Stimulated activated memory B cell treated with anti-CD40 and anti-IgM and Interleukin-4, amounts not matched to agents 10 μg/mL and 1 μg/mL and 100 μg/mL, for 72 hours (primary cell): Measurements from ENCODE around the gene PEX7.

Experiments used
- ATAC-seq: fragments of 150-1000 bp; cut with Tn5 transposase; 2 replicates; pipeline ENCODE4 v1.10.0; 2021
- H3K27ac Mint-ChIP-seq: one replicate; pipeline ENCODE4 v1.8.0; 2022; ENCODE audit warnings: mild to moderate bottlenecking, mixed read lengths
- H3K27me3 Mint-ChIP-seq: one replicate; pipeline ENCODE4 v1.8.0; 2022; ENCODE audit warnings: mixed read lengths
- H3K36me3 Mint-ChIP-seq: one replicate; pipeline ENCODE4 v1.8.0; 2022; ENCODE audit warnings: mixed read lengths
- H3K4me1 Mint-ChIP-seq: one replicate; pipeline ENCODE4 v1.8.0; 2022; ENCODE audit warnings: mixed read lengths
- H3K4me3 Mint-ChIP-seq: one replicate; pipeline ENCODE4 v1.8.0; 2022; ENCODE audit warnings: mild to moderate bottlenecking, moderate library complexity, mixed read lengths
- H3K9me3 Mint-ChIP-seq: one replicate; pipeline ENCODE4 v1.8.0; 2022; ENCODE audit warnings: mixed read lengths

Gene PEX7

GRCh38 chr6:136822376-136823127, at the start of gene PEX7:
Gene PEX7 (plus strand): TSS chr6:136822592. CDS start chr6:136822666, 74 bp downstream.
- Mint-ChIP-seq H3K4me1 (peaks cover 29% of the 10 kb centered on the region), H3K4me3 (peak within 1 kb of the TSS; percentile 94), H3K27ac (peak within 1 kb of the TSS; percentile 98), H3K36me3 (peaks cover 16% of the 10 kb centered on the region), H3K27me3 (peaks cover 11% of the 10 kb centered on the region), H3K9me3 (no peaks in the 10 kb centered on the region)
- peak; percentile 98 for ATAC-seq

GRCh38 chr6:136772685-136773472, 49.5 kb upstream of the PEX7 start:
- H3K27ac Mint-ChIP-seq, result peak overlapping the region; percentile 55

GRCh38 chr6:136773473-136773796, 49.0 kb upstream of the PEX7 start:
- Mint-ChIP-seq H3K27me3 (no peaks in the 10 kb centered on the region), H3K4me3 (no peak overlapping the region)

More at GRCh38 chr6:136772685-136773472, 49.5 kb upstream of the PEX7 start:
- Mint-ChIP-seq H3K27me3 (no peaks in the 10 kb centered on the region), H3K36me3 (peaks cover 14% of the 10 kb centered on the region), H3K4me3 (no peak overlapping the region), H3K4me1 (peaks cover 53% of the 10 kb centered on the region), H3K9me3 (peaks cover 7% of the 10 kb centered on the region)
- peak; percentile 68 for ATAC-seq

GRCh38 chr6:136774228-136775041, 48.0 kb upstream of the PEX7 start:
- peaks cover 40% of the 10 kb centered on the region for H3K4me1 Mint-ChIP-seq
- no peak for ATAC-seq
- H3K4me3 Mint-ChIP-seq, result no peak overlapping the region
- peaks cover 6% of the 10 kb centered on the region for H3K36me3 Mint-ChIP-seq
- H3K9me3 Mint-ChIP-seq, result peaks cover 2% of the 10 kb centered on the region
- no peaks in the 10 kb centered on the region for H3K27me3 Mint-ChIP-seq
- peak overlapping the region; percentile 55 for H3K27ac Mint-ChIP-seq

More at GRCh38 chr6:136773473-136773796, 49.0 kb upstream of the PEX7 start:
- H3K27ac Mint-ChIP-seq, result peak overlapping the region; percentile 55
- H3K4me1 Mint-ChIP-seq, result peaks cover 47% of the 10 kb centered on the region
- H3K36me3 Mint-ChIP-seq, result peaks cover 14% of the 10 kb centered on the region
- H3K9me3 Mint-ChIP-seq, result peaks cover 7% of the 10 kb centered on the region
- ATAC-seq, result no peak

- peak overlapping the region; percentile 55 for H3K27ac Mint-ChIP-seq
- H3K4me1 Mint-ChIP-seq, result peaks cover 36% of the 10 kb centered on the region
- no peak overlapping the region for H3K4me3 Mint-ChIP-seq
- H3K36me3 Mint-ChIP-seq, result peaks cover 6% of the 10 kb centered on the region
- no peaks in the 10 kb centered on the region for H3K27me3 Mint-ChIP-seq
- no peaks in the 10 kb centered on the region for H3K9me3 Mint-ChIP-seq
- ATAC-seq, result no peak
Observed at GRCh38 chr6:136775081-136775480, 47.3 kb upstream of the PEX7 start.

GRCh38 chr6:136775548-136775947, 46.8 kb upstream of the PEX7 start:
- ATAC-seq, result no peak
- Mint-ChIP-seq H3K27me3 (no peaks in the 10 kb centered on the region), H3K27ac (peak overlapping the region; percentile 55), H3K9me3 (no peaks in the 10 kb centered on the region), H3K4me1 (peaks cover 36% of the 10 kb centered on the region), H3K36me3 (peaks cover 6% of the 10 kb centered on the region), H3K4me3 (no peak overlapping the region)

GRCh38 chr6:136777651-136778050, 44.7 kb upstream of the PEX7 start:
- no peaks in the 10 kb centered on the region for H3K27me3 Mint-ChIP-seq
- H3K36me3 Mint-ChIP-seq, result peaks cover 6% of the 10 kb centered on the region
- no peak overlapping the region for H3K27ac Mint-ChIP-seq
- no peak overlapping the region for H3K4me3 Mint-ChIP-seq
- ATAC-seq, result no peak
- peaks cover 31% of the 10 kb centered on the region for H3K4me1 Mint-ChIP-seq
- H3K9me3 Mint-ChIP-seq, result no peaks in the 10 kb centered on the region

GRCh38 chr6:136779682-136780081, 42.7 kb upstream of the PEX7 start:
- Mint-ChIP-seq H3K4me1 (peaks cover 30% of the 10 kb centered on the region), H3K27me3 (no peaks in the 10 kb centered on the region), H3K4me3 (no peak overlapping the region), H3K36me3 (peaks cover 11% of the 10 kb centered on the region), H3K27ac (no peak overlapping the region), H3K9me3 (no peaks in the 10 kb centered on the region)
- ATAC-seq, result no peak

- H3K4me3 Mint-ChIP-seq, result no peak overlapping the region
- peaks cover 39% of the 10 kb centered on the region for H3K4me1 Mint-ChIP-seq
- no peaks in the 10 kb centered on the region for H3K9me3 Mint-ChIP-seq
- H3K27me3 Mint-ChIP-seq, result no peaks in the 10 kb centered on the region
- H3K36me3 Mint-ChIP-seq, result peaks cover 14% of the 10 kb centered on the region
- no peak overlapping the region for H3K27ac Mint-ChIP-seq
- no peak for ATAC-seq
Observed at GRCh38 chr6:136780972-136781371, 41.4 kb upstream of the PEX7 start.

GRCh38 chr6:136782021-136782770, 40.2 kb upstream of the PEX7 start:
- peak overlapping the region; percentile 49 for H3K27ac Mint-ChIP-seq
- no peak overlapping the region for H3K4me3 Mint-ChIP-seq
- peaks cover 14% of the 10 kb centered on the region for H3K36me3 Mint-ChIP-seq
- H3K27me3 Mint-ChIP-seq, result no peaks in the 10 kb centered on the region
- peaks cover 43% of the 10 kb centered on the region for H3K4me1 Mint-ChIP-seq
- no peak for ATAC-seq
- H3K9me3 Mint-ChIP-seq, result no peaks in the 10 kb centered on the region

GRCh38 chr6:136783021-136783420, 39.4 kb upstream of the PEX7 start:
- peak overlapping the region; percentile 66 for H3K27ac Mint-ChIP-seq
- no peak for ATAC-seq
- H3K36me3 Mint-ChIP-seq, result peaks cover 18% of the 10 kb centered on the region
- no peaks in the 10 kb centered on the region for H3K27me3 Mint-ChIP-seq
- H3K4me3 Mint-ChIP-seq, result no peak overlapping the region
- peaks cover 51% of the 10 kb centered on the region for H3K4me1 Mint-ChIP-seq
- no peaks in the 10 kb centered on the region for H3K9me3 Mint-ChIP-seq

- Mint-ChIP-seq H3K4me3 (peak overlapping the region; percentile 61), H3K36me3 (peaks cover 25% of the 10 kb centered on the region), H3K27ac (peak overlapping the region; percentile 66), H3K27me3 (no peaks in the 10 kb centered on the region), H3K4me1 (peaks cover 58% of the 10 kb centered on the region), H3K9me3 (no peaks in the 10 kb centered on the region)
- ATAC-seq, result peak; percentile 98
Observed at GRCh38 chr6:136783495-136784270, 38.7 kb upstream of the PEX7 start.

GRCh38 chr6:136784271-136784664, 38.1 kb upstream of the PEX7 start:
- H3K9me3 Mint-ChIP-seq, result no peaks in the 10 kb centered on the region
- peaks cover 63% of the 10 kb centered on the region for H3K4me1 Mint-ChIP-seq
- H3K4me3 Mint-ChIP-seq, result peak overlapping the region; percentile 61
- H3K27me3 Mint-ChIP-seq, result no peaks in the 10 kb centered on the region
- H3K36me3 Mint-ChIP-seq, result peaks cover 26% of the 10 kb centered on the region
- no peak for ATAC-seq
- peak overlapping the region; percentile 66 for H3K27ac Mint-ChIP-seq
